Endothelial cell of umbilical vein (primary cell): ENCODE results near the gene SPTB. TPM values are rescaled to one million over a fixed set of nuclear protein-coding genes. Genes with fewer than 3 reads are reported as not detected.

Source experiments
- BruUV-seq: library from RNA; stranded (reverse); fragments of 400-500 nt; replicated peaks from 2 replicates; lab custom pipeline; 2021; lab: Mats Ljungman, UMichigan
- CTCF ChIA-PET: fragments of 300-600, 350-600 bp; sonication (Branson Sonifier 250); formaldehyde crosslinking; loops from one replicate; lab custom pipeline; 2021; ENCODE audit warnings: antibody characterized with exemption, inconsistent platforms; lab: Charles Lee
- POLR2A ChIA-PET: fragments of 300-600, 350-600 bp; sonication (Branson Sonifier 250); formaldehyde crosslinking; loops from one replicate; lab custom pipeline; 2021; ENCODE audit warnings: antibody characterized with exemption, inconsistent platforms; lab: Charles Lee
- DNase-seq: peaks from one replicate; pipeline ENCODE4 v3.0.0-alpha.2; 2011; ENCODE audit warnings: low read depth, low spot score
- FAIRE-seq: peaks from 2 replicates; lab custom pipeline; 2011; peaks lifted over from hg19 to GRCh38; lab: Jason Lieb, UNC
- H2AFZ ChIP-seq: 2 replicates; pipeline ENCODE4 v1.6.0; 2012; ENCODE audit warnings: low read depth, low read length, control low read depth, inconsistent platforms
- H3K27ac ChIP-seq: 2 replicates; pipeline ENCODE4 v1.5.1; 2011; ENCODE audit warnings: low read depth, mild to moderate bottlenecking, control low read depth, low read length, moderate library complexity; ENCODE audit not compliant: insufficient read depth
- H3K27me3 ChIP-seq, 2 experiments: 2 replicates each; pipeline versions ENCODE4 v1.6.0 to v1.6.1; 2011; ENCODE audit warnings: low read length in 2 of 2, mixed read lengths in 1 of 2; ENCODE audit not compliant: control insufficient read depth in 2 of 2, insufficient read depth in 2 of 2
- H3K36me3 ChIP-seq, 2 experiments: 2 replicates in 1 of 2; 3 replicates in 1 of 2; pipeline ENCODE4 v1.5.1; 2011; ENCODE audit warnings: low read length in 2 of 2, mild to moderate bottlenecking in 1 of 2, moderate library complexity in 1 of 2; ENCODE audit not compliant: control insufficient read depth in 2 of 2, insufficient read depth in 2 of 2; ENCODE audit errors: extremely low read depth in 1 of 2
- H3K4me1 ChIP-seq: 3 replicates; pipeline ENCODE4 v1.5.1; 2011; ENCODE audit warnings: mild to moderate bottlenecking, low read length; ENCODE audit not compliant: control insufficient read depth, insufficient read depth; ENCODE audit errors: extremely low read depth
- H3K4me2 ChIP-seq: 2 replicates; pipeline ENCODE4 v1.6.1; 2011; ENCODE audit warnings: low read length, control low read depth, mixed read lengths; ENCODE audit not compliant: insufficient read depth
- H3K4me3 ChIP-seq, 3 experiments: fragments of 200-600 bp in 1 of 3; sonication (generic), shearing (Covaris generic) in 1 of 3; replicated peaks in 1 of 3; 2 replicates each; pipeline ENCODE4 v1.5.1; 2011 to 2016; ENCODE audit warnings: control low read depth in 3 of 3, low read length in 3 of 3, mild to moderate bottlenecking in 2 of 3, inconsistent platforms in 1 of 3, low read depth in 1 of 3, moderate library complexity in 1 of 3; ENCODE audit not compliant: insufficient read depth in 1 of 3
- H3K79me2 ChIP-seq: 2 replicates; pipeline ENCODE4 v1.6.0; 2012; ENCODE audit warnings: low read length, inconsistent platforms; ENCODE audit not compliant: control insufficient read depth, insufficient read depth
- H3K9ac ChIP-seq: replicated peaks from 2 replicates; pipeline ENCODE3; 2011; ENCODE audit warnings: low read length, control low read depth; ENCODE audit not compliant: insufficient read depth; ENCODE audit errors: extremely low read depth
- H3K9me1 ChIP-seq: replicated peaks from 3 replicates; pipeline ENCODE4 v1.6.0; 2011; ENCODE audit warnings: mild to moderate bottlenecking, low read length; ENCODE audit not compliant: control insufficient read depth, insufficient read depth; ENCODE audit errors: extremely low read depth
- H3K9me3 ChIP-seq: replicated peaks from 2 replicates; pipeline ENCODE4 v1.5.1; 2012; ENCODE audit warnings: low read length, inconsistent platforms; ENCODE audit not compliant: control insufficient read depth, insufficient read depth
- H4K20me1 ChIP-seq: replicated peaks from 2 replicates; pipeline ENCODE3; 2011; ENCODE audit warnings: mild to moderate bottlenecking, low read length; ENCODE audit not compliant: control insufficient read depth, insufficient read depth; ENCODE audit errors: extremely low read depth
- CTCF ChIP-seq, 2 donors: IDR thresholded peaks; 1 replicate in 1 of 2; 2 replicates in 1 of 2; pipeline ENCODE4 v1.5.1; 2011; ENCODE audit warnings: low read length in 2 of 2, mild to moderate bottlenecking in 2 of 2, moderate library complexity in 2 of 2, control low read depth in 1 of 2, inconsistent platforms in 1 of 2, low read depth in 1 of 2; ENCODE audit not compliant: insufficient read depth in 1 of 2; ENCODE audit errors: extremely low read depth in 1 of 2
- EZH2 ChIP-seq: IDR thresholded peaks from 2 replicates; pipeline ENCODE4 v1.6.1; 2012; ENCODE audit warnings: borderline replicate concordance, low read depth, mild to moderate bottlenecking, moderate library complexity, low read length, inconsistent platforms; ENCODE audit not compliant: severe bottlenecking
- FOS ChIP-seq: IDR thresholded peaks from 2 replicates; pipeline ENCODE4 v1.6.1; 2011; ENCODE audit warnings: mild to moderate bottlenecking, low read length, moderate library complexity, borderline replicate concordance; ENCODE audit not compliant: insufficient read depth
- GATA2 ChIP-seq: IDR thresholded peaks from 2 replicates; pipeline ENCODE4 v1.7.0; 2011; ENCODE audit warnings: low read depth, mild to moderate bottlenecking, moderate library complexity, mixed read lengths, low read length; ENCODE audit not compliant: insufficient read length, insufficient read depth
- JUN ChIP-seq: IDR thresholded peaks from 2 replicates; pipeline ENCODE4 v1.6.1; 2011; ENCODE audit warnings: borderline replicate concordance, low read depth; ENCODE audit not compliant: insufficient read length, insufficient read depth
- MAX ChIP-seq: IDR thresholded peaks from 2 replicates; pipeline ENCODE4 v1.6.1; 2011; ENCODE audit not compliant: insufficient read depth, insufficient read length
- POLR2A ChIP-seq: IDR thresholded peaks from 2 replicates; pipeline ENCODE4 v1.6.1; 2012; ENCODE audit warnings: low read depth, mild to moderate bottlenecking, control low read depth, low read length
- POLR2AphosphoS5 ChIP-seq: IDR thresholded peaks from 2 replicates; pipeline ENCODE4 v1.6.1; 2012; ENCODE audit warnings: low read depth, mild to moderate bottlenecking, control low read depth, low read length, moderate library complexity; ENCODE audit not compliant: insufficient read depth
- dilution Hi-C: fragments of 300-500 bp; cut with MboI; formaldehyde crosslinking; loops from one replicate; pipeline ENCODE4 v1.15.0; 2019; ENCODE audit warnings: low sequenced_read_pairs; ENCODE audit not compliant: extremely low pct_ligation_motif_present
- intact Hi-C: fragments of 100-400 bp; cut with micrococcal nuclease; formaldehyde crosslinking; loops from one replicate; pipeline ENCODE4 v1.10.0; 2022
- polyA plus RNA-seq, 4 experiments: library from polyadenylated mRNA; depleted of rRNA in 3 of 4; stranded (reverse) in 3 of 4; unstranded in 1 of 4; fragments of >200 nt; gene quantifications; 2 replicates each; pipeline versions ENCODE4 v1.2.1 to v1.2.3, GENCODE V29; 2011 to 2012; ENCODE audit warnings: missing spikeins in 1 of 4
- total RNA-seq: library from RNA; stranded (reverse); gene quantifications from 2 replicates; pipeline ENCODE4 v1.2.3, GENCODE V29; 2021

The SPTB gene
- total and polyA plus RNA-seq, 2 donors (not counting 3 experiments of a cell fraction or from before 2014, with no cell fraction given) = 0.03 to 0.07 TPM

GRCh38 chr14:64737391-64738280 is 142.1 kb downstream of the SPTB start:
- Histone ChIP-seq H3K27me3 (no peaks in the 10 kb centered on the region), H3K4me1 (no peaks in the 10 kb centered on the region), H3K4me3 (no peak overlapping the region), H3K36me3 (peaks cover 0 to 4% of the 10 kb centered on the region in 2 experiments), H3K79me2 (no peaks in the 10 kb centered on the region), H3K27ac (no peak overlapping the region), H3K4me2 (no peak overlapping the region), H2AFZ (no peak overlapping the region), H3K9me1 (no peaks in the 10 kb centered on the region), H4K20me1 (no peaks in the 10 kb centered on the region), H3K9ac (no peak overlapping the region), H3K9me3 (no peaks in the 10 kb centered on the region)
- intact Hi-C loops = no loop called here
- POLR2A ChIA-PET = no interaction called here
- BruUV-seq = no TSS peak
- dilution Hi-C loops = no loop called here
- CTCF ChIA-PET = no interaction called here
- DNase-seq (no peak), FAIRE-seq (no peak)
- TF ChIP-seq MAX = no peak
- TF ChIP-seq CTCF (IDR thresholded peaks at IDR 0.05; ENCODE audit: extremely low read depth in 1 of 2, insufficient read depth in 1 of 2, low read depth in 1 of 2, low read length in 2 of 2) = no peak
- TF ChIP-seq EZH2 = no peak
- TF ChIP-seq JUN = no peak
- no peak for TF ChIP-seq POLR2AphosphoS5
- no peak for TF ChIP-seq POLR2A
- TF ChIP-seq FOS = no peak
- TF ChIP-seq GATA2 = no peak
